H1 (cell line): Measurements from ENCODE around the gene TRPT1. TPM values are rescaled to one million over a fixed set of nuclear protein-coding genes. Genes with fewer than 3 reads are reported as not detected.

Experiments
- CTCF ChIA-PET: fragments of 300-600 bp; sonication (Branson Sonifier 250); formaldehyde crosslinking; loops from one replicate; lab custom pipeline; 2021; ENCODE audit not compliant: partially characterized antibody; lab: Charles Lee
- POLR2A ChIA-PET: fragments of 300-600 bp; sonication (Branson Sonifier 250); formaldehyde crosslinking; loops from one replicate; lab custom pipeline; 2021; ENCODE audit warnings: inconsistent platforms; ENCODE audit not compliant: partially characterized antibody; lab: Charles Lee
- DNase-seq, 2 experiments: peaks; one replicate each; pipeline versions ENCODE4 v3.0.0 to v3.0.0-alpha.2; 2010 to 2022; ENCODE audit warnings: low spot score in 2 of 2, low read depth in 1 of 2, mixed read lengths in 1 of 2
- FAIRE-seq: peaks from 2 replicates; lab custom pipeline; 2011; peaks lifted over from hg19 to GRCh38; lab: Jason Lieb, UNC
- H2AFZ ChIP-seq: 2 replicates; pipeline ENCODE4 v1.8.1; 2012; ENCODE audit warnings: low read length, inconsistent platforms
- H2AK5ac ChIP-seq: 2 replicates; pipeline ENCODE4 v1.6.1; 2013; ENCODE audit warnings: low read depth, low read length
- H2BK120ac ChIP-seq: replicated peaks from 2 replicates; pipeline ENCODE3; 2013; ENCODE audit warnings: low read depth, low read length, inconsistent platforms
- H2BK12ac ChIP-seq: 2 replicates; pipeline ENCODE4 v1.6.1; 2013; ENCODE audit warnings: low read depth, low read length
- H2BK15ac ChIP-seq: 2 replicates; pipeline ENCODE4 v1.6.1; 2013; ENCODE audit warnings: low read length
- H2BK20ac ChIP-seq: 2 replicates; pipeline ENCODE4 v1.6.1; 2013; ENCODE audit warnings: low read length
- H2BK5ac ChIP-seq: 2 replicates; pipeline ENCODE4 v1.6.1; 2013; ENCODE audit warnings: low read depth, low read length
- H3K14ac ChIP-seq: 2 replicates; pipeline ENCODE4 v1.6.1; 2013; ENCODE audit warnings: inconsistent platforms; ENCODE audit not compliant: insufficient read length
- H3K18ac ChIP-seq: 2 replicates; pipeline ENCODE4 v1.6.1; 2013; ENCODE audit warnings: low read length; ENCODE audit errors: extremely low read depth
- H3K23ac ChIP-seq: 2 replicates; pipeline ENCODE4 v1.6.1; 2013; ENCODE audit warnings: inconsistent platforms; ENCODE audit not compliant: insufficient read length
- H3K23me2 ChIP-seq: 2 replicates; pipeline ENCODE4 v1.6.1; 2013; ENCODE audit warnings: low read depth, low read length
- H3K27ac ChIP-seq: 2 replicates; pipeline ENCODE4 v1.6.1; 2011; ENCODE audit warnings: low read depth, low read length, inconsistent platforms
- H3K27me3 ChIP-seq, 4 experiments: replicated peaks in 1 of 4; 1 replicate in 1 of 4; 2 replicates in 3 of 4; pipeline versions ENCODE4 v1.6.1 to v1.8.1; 2011 to 2013; ENCODE audit warnings: low read length in 3 of 4, mild to moderate bottlenecking in 3 of 4, inconsistent platforms in 2 of 4, mixed read lengths in 2 of 4, moderate library complexity in 1 of 4; ENCODE audit not compliant: control insufficient read depth in 3 of 4, insufficient read depth in 3 of 4; ENCODE audit errors: extremely low read depth in 1 of 4
- H3K36me3 ChIP-seq, 4 experiments: 2 replicates each; pipeline versions ENCODE4 v1.6.1 to v1.8.1; 2011 to 2013; ENCODE audit warnings: mild to moderate bottlenecking in 4 of 4, low read length in 3 of 4, moderate library complexity in 2 of 4, control low read depth in 1 of 4, inconsistent platforms in 1 of 4; ENCODE audit not compliant: insufficient read depth in 4 of 4, control insufficient read depth in 2 of 4
- H3K4ac ChIP-seq: replicated peaks from 2 replicates; pipeline ENCODE3; 2013; ENCODE audit warnings: low read length, low read depth, mixed read lengths, inconsistent platforms; ENCODE audit not compliant: insufficient read length
- H3K4me1 ChIP-seq, 4 experiments: replicated peaks in 1 of 4; 1 replicate in 1 of 4; 2 replicates in 3 of 4; pipeline versions ENCODE4 v1.6.1 to v1.8.1; 2011 to 2013; ENCODE audit warnings: low read length in 3 of 4, inconsistent platforms in 2 of 4, mixed read lengths in 1 of 4; ENCODE audit not compliant: insufficient read depth in 4 of 4, control insufficient read depth in 3 of 4
- H3K4me2 ChIP-seq, 2 experiments: 2 replicates each; pipeline versions ENCODE4 v1.6.1 to v1.8.1; 2011 to 2013; ENCODE audit warnings: low read depth in 2 of 2, low read length in 2 of 2, control low read depth in 1 of 2, inconsistent platforms in 1 of 2, mild to moderate bottlenecking in 1 of 2; ENCODE audit not compliant: insufficient read depth in 1 of 2
- H3K4me3 ChIP-seq, 4 experiments: fragments of 200-600, 300-600 bp in 1 of 4; sonication (generic), shearing (Covaris generic), sonication (Bioruptor Twin) in 1 of 4; 2 replicates each; pipeline versions ENCODE4 v1.5.1 to v1.8.1; 2011 to 2016; ENCODE audit warnings: low read length in 4 of 4, low read depth in 3 of 4, control low read depth in 2 of 4, inconsistent platforms in 2 of 4, mild to moderate bottlenecking in 2 of 4, mixed read lengths in 1 of 4, moderate library complexity in 1 of 4; ENCODE audit not compliant: insufficient read depth in 2 of 4; ENCODE audit errors: extremely low read depth in 1 of 4
- H3K56ac ChIP-seq: replicated peaks from 2 replicates; pipeline ENCODE3; 2013; ENCODE audit warnings: low read depth, mild to moderate bottlenecking, mixed read lengths, low read length, inconsistent platforms; ENCODE audit not compliant: insufficient read length
- H3K79me1 ChIP-seq: 2 replicates; pipeline ENCODE4 v1.6.1; 2013; ENCODE audit warnings: low read depth, low read length, control low read depth
- H3K79me2 ChIP-seq, 2 experiments: 2 replicates each; pipeline versions ENCODE4 v1.6.1 to v1.8.1; 2012 to 2013; ENCODE audit warnings: low read length in 2 of 2, mild to moderate bottlenecking in 2 of 2, inconsistent platforms in 1 of 2; ENCODE audit not compliant: insufficient read depth in 2 of 2, control insufficient read depth in 1 of 2
- H3K9ac ChIP-seq, 4 experiments: replicated peaks in 1 of 4; 1 replicate in 1 of 4; 2 replicates in 3 of 4; pipeline versions ENCODE4 v1.6.1 to v1.8.1; 2011 to 2013; ENCODE audit warnings: low read depth in 3 of 4, low read length in 3 of 4, control low read depth in 2 of 4, mild to moderate bottlenecking in 2 of 4, moderate library complexity in 2 of 4, inconsistent platforms in 1 of 4; ENCODE audit errors: extremely low read depth in 1 of 4
- H3K9me3 ChIP-seq, 2 experiments: 2 replicates each; pipeline versions ENCODE4 v1.6.1 to v1.8.1; 2012 to 2013; ENCODE audit warnings: mild to moderate bottlenecking in 2 of 2, moderate library complexity in 2 of 2, control low read depth in 1 of 2, inconsistent platforms in 1 of 2, low read depth in 1 of 2, low read length in 1 of 2, mixed read lengths in 1 of 2; ENCODE audit not compliant: insufficient read depth in 2 of 2
- H4K20me1 ChIP-seq, 2 experiments: replicated peaks in 1 of 2; 2 replicates each; pipeline versions ENCODE3 to v1.8.1; 2011 to 2013; ENCODE audit warnings: inconsistent platforms in 2 of 2, low read length in 2 of 2, mild to moderate bottlenecking in 1 of 2; ENCODE audit not compliant: insufficient read depth in 2 of 2, control insufficient read depth in 1 of 2
- H4K5ac ChIP-seq: 2 replicates; pipeline ENCODE4 v1.6.1; 2013; ENCODE audit warnings: low read length, low read depth, mixed read lengths, inconsistent platforms; ENCODE audit not compliant: insufficient read length
- H4K8ac ChIP-seq: 2 replicates; pipeline ENCODE4 v1.8.0; 2013; ENCODE audit warnings: mild to moderate bottlenecking, moderate library complexity, low read length, inconsistent platforms; ENCODE audit not compliant: insufficient read depth; ENCODE audit errors: extremely low read depth
- H4K91ac ChIP-seq: replicated peaks from 2 replicates; pipeline ENCODE3; 2013; ENCODE audit warnings: low read length, mixed read lengths, inconsistent platforms; ENCODE audit not compliant: insufficient read length
- CREB1 ChIP-seq: IDR thresholded peaks from 2 replicates; pipeline ENCODE4 v1.6.1; 2012; ENCODE audit warnings: inconsistent platforms
- EGR1 ChIP-seq: IDR thresholded peaks from 2 replicates; pipeline ENCODE4 v1.6.1; 2011; ENCODE audit warnings: low read depth, low read length, borderline replicate concordance
- HDAC2 ChIP-seq, 2 experiments: fragments of 300-600 bp in 1 of 2; sonication (generic) in 1 of 2; IDR thresholded peaks; 2 replicates each; pipeline ENCODE4 v1.6.1; 2011 to 2012; ENCODE audit warnings: low read depth in 2 of 2, low read length in 2 of 2, mild to moderate bottlenecking in 2 of 2, moderate library complexity in 2 of 2, borderline replicate concordance in 1 of 2, inconsistent platforms in 1 of 2
- MAFK ChIP-seq: IDR thresholded peaks from 2 replicates; pipeline ENCODE4 v1.6.1; 2012; ENCODE audit warnings: low read depth, mild to moderate bottlenecking, improper control_type of control experiment, low read length
- RAD21 ChIP-seq, 2 experiments: IDR thresholded peaks in 1 of 2; conservative IDR thresholded peaks in 1 of 2; 2 replicates each; pipeline ENCODE4 v1.6.1; 2011; ENCODE audit warnings: low read depth in 2 of 2, low read length in 2 of 2, improper control_type of control experiment in 1 of 2, inconsistent platforms in 1 of 2, mild to moderate bottlenecking in 1 of 2, moderate library complexity in 1 of 2
- RXRA ChIP-seq: IDR thresholded peaks from 2 replicates; pipeline ENCODE4 v1.6.1; 2011; ENCODE audit warnings: low read depth, mild to moderate bottlenecking, low read length, moderate library complexity; ENCODE audit not compliant: insufficient read depth
- SP4 ChIP-seq: IDR thresholded peaks from 2 replicates; pipeline ENCODE4 v1.6.1; 2012; ENCODE audit warnings: low read length, inconsistent platforms
- TAF1 ChIP-seq: IDR thresholded peaks from 2 replicates; pipeline ENCODE4 v1.6.1; 2011; ENCODE audit warnings: mild to moderate bottlenecking, low read depth, low read length
- TEAD4 ChIP-seq: IDR thresholded peaks from 2 replicates; pipeline ENCODE4 v1.6.1; 2012; ENCODE audit warnings: low read depth, low read length, inconsistent platforms, mixed read lengths
- USF2 ChIP-seq: IDR thresholded peaks from 2 replicates; pipeline ENCODE4 v1.6.1; 2011; ENCODE audit warnings: low read length, improper control_type of control experiment
- WGBS, 2 experiments: shearing (Covaris generic) in 1 of 2; methylation state at CpG; one replicate each; pipeline versions ENCODE4 v1.1.6 to v1.1.7; 2013 to 2015; ENCODE audit warnings: low lambda C conversion rate in 2 of 2, mixed read lengths in 2 of 2, inconsistent platforms in 1 of 2, low coverage in 1 of 2, missing lambda C conversion rate in 1 of 2; ENCODE audit not compliant: insufficient replicate concordance in 2 of 2, insufficient coverage in 1 of 2, insufficient read length in 1 of 2; ENCODE audit errors: extremely low coverage in 1 of 2, missing lambda C conversion rate in 1 of 2; 5-methylcytosine and 5-hydroxymethylcytosine counted together
- polyA plus RNA-seq, 7 experiments: library from polyadenylated mRNA; depleted of rRNA in 3 of 7; stranded (reverse) in 5 of 7; unstranded in 2 of 7; fragments of >200 nt in 5 of 7; fragments of 200-250 nt in 2 of 7; gene quantifications; 1 replicate in 5 of 7; 2 replicates in 1 of 7; 4 replicates in 1 of 7; pipeline versions ENCODE4 v1.2.1 to v1.2.3, GENCODE V29; 2011 to 2013; ENCODE audit warnings: missing spikeins in 2 of 7, mixed read lengths in 2 of 7
- total RNA-seq: library from RNA; stranded (reverse); fragmentation: NEBNext Ultra II Directional; extraction: Animal tissue kit (Norgen Biotek cat#: 25700); gene quantifications from 2 replicates; pipeline ENCODE4 v1.2.1, GENCODE V29; 2021

TRPT1 gene
- total and polyA plus RNA-seq, 2 of the 8 experiments (the other 6 are each of a cell fraction or from before 2014, with no cell fraction given), result 34.5 to 74.6 TPM

DNA sequence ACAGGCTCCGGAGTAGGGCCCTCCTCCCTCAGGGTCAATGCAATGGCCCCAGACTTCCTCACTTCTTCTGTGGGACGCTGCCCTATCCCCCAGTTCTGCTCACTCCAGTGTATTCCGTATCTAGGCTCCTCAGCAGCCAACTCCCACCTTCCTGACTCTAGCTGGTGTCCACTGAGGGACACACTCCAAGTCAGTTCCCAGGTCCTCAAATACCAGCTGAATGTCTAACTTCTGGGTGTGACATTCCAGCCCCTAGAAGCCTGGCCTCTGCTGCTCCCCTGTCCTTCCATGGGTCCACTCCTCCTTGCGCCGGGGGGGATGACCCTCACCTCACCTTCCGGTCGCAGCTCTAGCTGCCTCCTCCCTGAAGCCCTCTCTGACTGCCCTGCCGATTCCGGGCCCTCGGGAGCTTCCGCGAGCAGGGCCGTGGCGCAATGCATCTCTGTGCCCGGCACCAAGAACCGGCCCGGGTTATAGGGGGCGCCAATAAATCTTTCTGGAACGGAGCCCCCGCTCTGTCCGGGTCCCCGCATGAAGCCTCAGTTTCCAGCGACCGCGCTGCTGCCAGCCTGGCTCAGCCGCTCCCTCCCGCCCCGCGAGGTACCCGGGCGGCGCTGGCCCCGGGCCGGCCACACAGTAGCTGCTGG is 43.0 kb upstream of the TRPT1 start:
- Histone ChIP-seq H3K4me2 (peak overlapping the region; percentile 80 to 86), H3K18ac (peak overlapping the region; percentile 52), H2BK5ac (peak overlapping the region; percentile 81; the same call in 1 of the 2 replicates), H3K23me2 (peaks cover 4% of the 10 kb centered on the region), H4K91ac (no peak overlapping the region), H3K56ac (peak overlapping the region; percentile 78), H3K9me3 (no peaks in the 10 kb centered on the region), H3K79me1 (no peaks in the 10 kb centered on the region; the same call in 1 of the 2 replicates), H4K5ac (peak overlapping the region; percentile 90), H3K14ac (no peak overlapping the region), H3K27ac (peak overlapping the region; percentile 47; the same call in 1 of the 2 replicates), H3K27me3 (no peaks in the 10 kb centered on the region), H3K4me1 (peaks cover 0 to 11% (median 5%) of the 10 kb centered on the region in 4 experiments; a peak in 5 of 7 replicates), H2AFZ (no peak overlapping the region), H4K8ac (peak overlapping the region; percentile 79), H3K23ac (no peak overlapping the region), H2BK12ac (no peak overlapping the region), H2BK15ac (peak overlapping the region; percentile 20; the same call in 1 of the 2 replicates), H3K4me3 (peak overlapping the region; percentile 70 to 82 (median 80)), H3K36me3 (peaks cover 9 to 24% (median 15%) of the 10 kb centered on the region in 4 experiments), H4K20me1 (peaks cover 2 to 5% of the 10 kb centered on the region in 2 experiments), H3K9ac (peak overlapping the region; percentile 41 to 88 (median 73); a peak in 6 of 7 replicates), H2BK120ac (no peak overlapping the region), H2BK20ac (no peak overlapping the region), H2AK5ac (no peak overlapping the region), H3K79me2 (0 out of 4 replicates have a peak, but pooled peaks cover 0 to 4% of the 10 kb centered on the region in 2 experiments), H3K4ac (peak overlapping the region; percentile 19)
- WGBS, 2 experiments, result 8% methylated on average over 16 of the region's 34 CpGs; no CpG with 5 or more reads in 1 of the 2 experiments
- ChIA-PET CTCF (interaction anchor here (0.9 to 13.7 kb wide), 12 partner anchors 13 to 84 kb away, joined by 3 to 168 read pairs (median 6); partner anchors contain the start of genes BAD, CATSPERZ, ESRRA and PLCB3), POLR2A (interaction anchor here (0.7 to 11.9 kb wide), 20 partner anchors 12 to 1418 kb away, joined by 3 to 352 read pairs (median 6); partner anchors contain the start of genes BAD, ESRRA, FERMT3 and FKBP2)
- FAIRE-seq, result no peak
- DNase-seq, result peak in 1 of 2 experiments; percentile 76
- TF ChIP-seq SP4 (peak; percentile 7; the same call in 1 of the 2 replicates), MAFK (no peak), CREB1 (0 out of 2 replicates have a peak, but pooled peaks have one; percentile 11), USF2 (no peak), HDAC2 (IDR thresholded peaks at IDR 0.05; ENCODE audit: borderline replicate concordance in 1 of 2, low read depth in 2 of 2, low read length in 2 of 2) (no peak; a peak in 1 of 4 replicates), RAD21 (IDR thresholded peaks at IDR 0.05 in 1 of 2, conservative IDR thresholded peaks at IDR 0.05 in 1 of 2; ENCODE audit: low read depth in 2 of 2, low read length in 2 of 2) (no peak), RXRA (no peak), TAF1 (no peak; the same call in 1 of the 2 replicates), TEAD4 (peak; percentile 57; the same call in 1 of the 2 replicates), EGR1 (no peak)
